Progenitor cell of endocrine pancreas (in vitro differentiated cells): ENCODE data around the gene ARHGEF4. TPM values are rescaled to one million over a fixed set of nuclear protein-coding genes. Genes with fewer than 3 reads are reported as not detected.

ENCODE experiments used
- DNase-seq: peaks from one replicate; pipeline ENCODE4 v3.0.0; 2021; ENCODE audit warnings: low spot score; ENCODE audit not compliant: unreplicated experiment
- H3K27ac Mint-ChIP-seq: 2 replicates; pipeline ENCODE4 v1.8.0; 2021; ENCODE audit warnings: mild to moderate bottlenecking, moderate library complexity, mixed read lengths
- H3K27me3 Mint-ChIP-seq: 2 replicates; pipeline ENCODE4 v1.8.0; 2021; ENCODE audit warnings: mixed read lengths
- H3K36me3 Mint-ChIP-seq: 2 replicates; pipeline ENCODE4 v1.8.0; 2022; ENCODE audit warnings: mixed read lengths; ENCODE audit not compliant: insufficient read depth
- H3K4me1 Mint-ChIP-seq: 2 replicates; pipeline ENCODE4 v1.8.0; 2021; ENCODE audit warnings: low read depth, mixed read lengths
- H3K4me3 Mint-ChIP-seq: 2 replicates; pipeline ENCODE4 v1.8.0; 2021; ENCODE audit warnings: low read depth, mild to moderate bottlenecking, moderate library complexity, mixed read lengths
- H3K9me3 Mint-ChIP-seq: 2 replicates; pipeline ENCODE4 v1.8.0; 2021; ENCODE audit warnings: low read depth, mixed read lengths
- total RNA-seq: library from RNA; stranded (reverse); gene quantifications from 2 replicates; pipeline ENCODE4 v1.2.1, GENCODE V29; 2021
- TF ChIP-seq, protein P1 (sequence below): fragments of 200-600 bp; sonication (generic); IDR thresholded peaks from one replicate; pipeline ENCODE4 v1.5.0; 2021; ENCODE audit warnings: antibody characterized with exemption, mild to moderate bottlenecking; ENCODE audit not compliant: unreplicated experiment

ARHGEF4 gene
- total RNA-seq, 1 donor from 2014 or later, result 5.6 TPM

DNA sequence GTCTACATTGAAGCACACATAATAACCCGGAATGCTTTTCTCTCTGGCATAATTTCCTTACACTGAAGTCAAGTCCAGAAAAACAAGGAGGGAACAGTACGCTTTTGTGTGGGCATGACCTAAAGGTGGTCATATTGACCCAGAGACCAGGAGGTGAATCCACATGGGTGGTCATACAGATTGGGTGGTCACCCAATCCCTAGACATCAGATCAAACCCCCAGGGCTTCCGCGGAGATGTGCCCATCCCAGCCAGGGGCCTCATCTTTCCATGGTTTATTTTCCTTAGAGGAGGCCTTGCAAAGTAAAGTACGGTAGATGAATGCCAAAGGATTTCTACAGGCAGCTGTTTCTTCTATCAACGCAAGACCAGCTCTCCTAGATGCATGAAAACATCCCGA is 217.8 kb downstream of the ARHGEF4 start:
- H3K4me1 Mint-ChIP-seq, result no peaks in the 10 kb centered on the region
- H3K36me3 Mint-ChIP-seq, result peaks cover 36% of the 10 kb centered on the region
- H3K27me3 Mint-ChIP-seq, result no peaks in the 10 kb centered on the region

DNA sequence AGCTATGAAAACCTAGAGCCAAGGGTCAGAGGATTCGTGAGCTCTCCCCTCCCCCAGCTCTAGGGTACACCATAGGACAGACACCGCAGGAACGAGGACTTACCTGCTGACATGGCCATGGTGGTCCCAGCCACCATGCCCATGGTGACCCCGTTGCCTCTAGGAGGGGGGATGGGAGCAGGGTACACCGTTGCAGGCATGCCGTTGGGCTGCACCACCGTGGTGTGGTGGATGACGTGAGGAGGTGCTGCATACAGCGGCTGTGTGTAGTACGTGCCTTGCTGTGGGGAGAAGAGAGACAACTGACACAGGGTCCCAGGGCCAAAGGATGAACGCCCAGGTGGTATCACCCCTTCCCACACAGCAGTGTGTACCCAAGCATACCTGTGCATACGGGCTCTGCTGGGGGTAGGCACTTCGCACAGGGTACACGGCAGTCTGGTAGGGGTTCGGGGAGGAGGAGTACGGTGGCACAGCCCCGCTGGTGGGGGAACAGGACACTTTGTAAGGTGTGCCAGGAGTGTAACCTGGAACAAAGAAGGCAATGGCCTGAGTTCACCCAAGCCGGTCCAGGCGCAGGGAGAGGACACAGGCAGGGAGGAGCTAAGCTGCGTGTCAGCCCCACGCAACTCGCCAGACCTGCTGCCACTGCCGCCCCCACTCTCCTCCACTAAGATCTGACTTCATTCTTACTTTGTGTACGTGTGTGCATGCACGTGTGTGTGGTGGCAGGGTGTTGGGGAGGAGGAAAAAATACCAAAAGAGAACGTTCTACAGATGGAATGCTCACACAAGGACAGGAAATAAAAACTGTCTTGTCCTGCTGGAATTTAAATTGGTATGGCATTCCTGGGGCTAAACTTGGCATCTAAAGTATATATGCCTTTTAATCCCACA is 218.7 kb downstream of the ARHGEF4 start:
- peak overlapping the region; percentile 86 for H3K27ac Mint-ChIP-seq
- no peak for DNase-seq
- peaks cover 31% of the 10 kb centered on the region for H3K36me3 Mint-ChIP-seq

More for the DNA sequence above, 217.8 kb downstream of the ARHGEF4 start:
- DNase-seq, result no peak
- Mint-ChIP-seq H3K4me3 (no peak overlapping the region), H3K9me3 (no peaks in the 10 kb centered on the region), H3K27ac (no peak overlapping the region)
- TF ChIP-seq, protein P1, sequence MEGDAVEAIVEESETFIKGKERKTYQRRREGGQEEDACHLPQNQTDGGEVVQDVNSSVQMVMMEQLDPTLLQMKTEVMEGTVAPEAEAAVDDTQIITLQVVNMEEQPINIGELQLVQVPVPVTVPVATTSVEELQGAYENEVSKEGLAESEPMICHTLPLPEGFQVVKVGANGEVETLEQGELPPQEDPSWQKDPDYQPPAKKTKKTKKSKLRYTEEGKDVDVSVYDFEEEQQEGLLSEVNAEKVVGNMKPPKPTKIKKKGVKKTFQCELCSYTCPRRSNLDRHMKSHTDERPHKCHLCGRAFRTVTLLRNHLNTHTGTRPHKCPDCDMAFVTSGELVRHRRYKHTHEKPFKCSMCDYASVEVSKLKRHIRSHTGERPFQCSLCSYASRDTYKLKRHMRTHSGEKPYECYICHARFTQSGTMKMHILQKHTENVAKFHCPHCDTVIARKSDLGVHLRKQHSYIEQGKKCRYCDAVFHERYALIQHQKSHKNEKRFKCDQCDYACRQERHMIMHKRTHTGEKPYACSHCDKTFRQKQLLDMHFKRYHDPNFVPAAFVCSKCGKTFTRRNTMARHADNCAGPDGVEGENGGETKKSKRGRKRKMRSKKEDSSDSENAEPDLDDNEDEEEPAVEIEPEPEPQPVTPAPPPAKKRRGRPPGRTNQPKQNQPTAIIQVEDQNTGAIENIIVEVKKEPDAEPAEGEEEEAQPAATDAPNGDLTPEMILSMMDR, result no peak

DNA sequence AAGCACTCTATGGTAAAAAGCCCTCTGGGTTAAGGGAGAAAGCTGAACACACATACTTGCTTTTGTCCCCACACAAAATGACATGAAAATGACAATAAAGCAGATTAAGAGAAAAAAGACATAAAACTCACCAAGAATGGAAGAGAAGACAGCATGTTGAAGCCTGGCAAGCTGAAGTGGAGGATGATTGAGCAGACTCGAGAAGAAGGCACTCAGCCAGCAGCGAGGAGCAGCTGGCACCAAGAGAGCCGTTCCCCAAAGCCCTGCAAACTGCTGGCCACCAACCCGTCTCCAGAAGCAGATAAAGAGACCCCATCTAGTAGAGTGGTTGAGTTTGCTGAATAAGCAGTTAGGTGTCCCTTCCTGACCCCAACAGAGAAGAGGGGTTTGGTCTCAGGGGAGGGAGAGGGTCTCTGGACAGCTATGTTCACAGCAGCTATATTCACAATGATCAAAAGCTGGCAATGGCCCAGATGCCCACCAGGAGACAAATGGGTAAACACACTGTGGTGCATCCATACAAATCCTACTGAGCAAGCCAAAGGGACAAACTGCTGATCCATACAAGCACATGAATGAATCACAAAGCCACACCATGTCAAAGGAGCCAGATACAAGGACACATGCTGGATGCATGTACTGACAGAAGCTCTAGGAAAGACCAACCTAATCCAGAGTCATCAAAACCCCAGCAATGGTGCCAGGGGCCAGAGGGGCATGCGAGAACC is 219.7 kb downstream of the ARHGEF4 start:
- H3K36me3 Mint-ChIP-seq, result peaks cover 29% of the 10 kb centered on the region

More for the DNA sequence above, 218.7 kb downstream of the ARHGEF4 start:
- H3K4me1 Mint-ChIP-seq, result no peaks in the 10 kb centered on the region
- TF ChIP-seq, protein P1, result no peak
- H3K4me3 Mint-ChIP-seq, result no peak overlapping the region
- no peaks in the 10 kb centered on the region for H3K9me3 Mint-ChIP-seq
- no peaks in the 10 kb centered on the region for H3K27me3 Mint-ChIP-seq

DNA sequence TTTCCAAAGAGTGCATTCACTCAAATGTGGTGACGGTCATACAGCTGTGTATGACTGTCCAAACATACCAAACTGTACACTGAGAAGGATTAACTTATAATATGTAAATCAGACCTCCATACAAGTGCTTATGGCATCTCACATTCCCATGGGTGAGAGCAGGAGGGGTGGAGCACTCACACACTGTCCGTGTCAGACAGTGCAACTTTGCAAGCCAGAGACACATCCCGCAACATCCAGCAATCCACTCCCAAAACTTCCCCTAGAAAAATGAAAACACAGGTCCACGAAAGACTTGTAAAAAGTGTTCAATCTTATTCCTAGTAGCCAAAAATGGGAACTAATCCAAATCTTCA is 220.2 kb downstream of the ARHGEF4 start:
- no peak overlapping the region for H3K4me3 Mint-ChIP-seq
- DNase-seq, result no peak
- no peaks in the 10 kb centered on the region for H3K27me3 Mint-ChIP-seq
- peaks cover 2% of the 10 kb centered on the region for H3K4me1 Mint-ChIP-seq
- TF ChIP-seq, protein P1, result no peak
- no peaks in the 10 kb centered on the region for H3K9me3 Mint-ChIP-seq
- H3K27ac Mint-ChIP-seq, result peak overlapping the region; percentile 19
- H3K36me3 Mint-ChIP-seq, result peaks cover 27% of the 10 kb centered on the region

More for the DNA sequence above, 219.7 kb downstream of the ARHGEF4 start:
- Mint-ChIP-seq H3K27ac (peak overlapping the region; percentile 30), H3K4me1 (no peaks in the 10 kb centered on the region), H3K4me3 (no peak overlapping the region), H3K9me3 (no peaks in the 10 kb centered on the region), H3K27me3 (no peaks in the 10 kb centered on the region)
- TF ChIP-seq, protein P1, result no peak
- no peak for DNase-seq

DNA sequence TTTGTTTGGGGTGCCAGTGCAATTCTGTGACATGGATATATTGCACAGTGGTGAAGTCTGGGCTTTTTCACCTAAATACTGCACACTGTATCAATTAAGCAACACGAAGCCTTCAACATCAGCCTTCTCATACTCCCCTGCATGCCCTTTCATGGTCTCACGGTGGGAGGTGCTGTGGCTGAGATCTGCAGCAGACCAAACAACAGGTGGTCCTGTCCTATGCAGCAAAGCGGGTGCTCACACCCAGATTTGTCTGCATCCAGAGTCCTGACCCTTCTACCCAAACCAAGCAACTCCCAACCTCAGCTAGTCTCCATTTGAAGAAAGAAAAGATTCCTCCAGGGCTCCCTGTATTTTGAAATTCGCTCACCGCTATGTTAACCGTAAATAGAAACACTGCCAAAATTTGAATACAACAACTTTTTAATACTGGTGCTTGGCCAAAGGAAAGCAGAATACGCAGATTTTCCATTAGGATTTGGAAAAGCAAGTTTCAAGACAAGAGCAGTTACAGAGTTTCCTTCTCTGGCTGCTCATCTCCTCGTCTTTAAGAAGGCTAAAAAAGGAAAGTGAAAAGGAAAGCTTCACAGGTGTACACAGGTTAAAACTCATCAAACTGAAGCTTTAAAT is 221.6 kb downstream of the ARHGEF4 start:
- Mint-ChIP-seq H3K36me3 (peaks cover 23% of the 10 kb centered on the region), H3K27ac (no peak overlapping the region), H3K4me3 (no peak overlapping the region), H3K4me1 (peaks cover 6% of the 10 kb centered on the region), H3K27me3 (no peaks in the 10 kb centered on the region), H3K9me3 (no peaks in the 10 kb centered on the region)
- DNase-seq, result no peak
- TF ChIP-seq, protein P1, result no peak
